ENCODE measurements around the gene LRRC41.
"Not testable (repeated sequence)": the region's sequence is repeated elsewhere in the genome, so short reads cannot be mapped to it uniquely, and the experiment has no call there.

Gene LRRC41

GRCh38 chr1:46284597-46285564, 18.5 kb downstream of the LRRC41 start:
- no peak for DNase-seq

DNA sequence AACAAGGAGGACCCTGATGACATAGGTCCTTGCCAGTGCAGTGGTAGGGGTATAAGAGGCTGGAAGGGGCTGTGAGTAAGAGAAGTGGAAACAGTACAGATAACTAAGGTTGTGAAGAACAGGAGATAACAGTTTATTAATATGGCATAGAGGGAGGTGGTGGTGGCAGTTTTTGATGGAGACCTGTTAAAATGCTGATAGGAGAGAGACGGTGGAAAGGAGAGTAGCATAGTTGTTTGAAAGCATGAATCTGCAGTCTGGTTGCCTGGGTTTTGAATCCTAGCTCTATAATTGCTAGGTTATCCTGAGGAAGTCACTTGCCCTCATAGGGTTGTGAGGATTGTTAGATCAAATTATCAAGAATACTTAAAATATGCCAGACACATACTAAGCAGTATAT, 19.4 kb downstream of the LRRC41 start:
- no peak for DNase-seq

- no peak for DNase-seq
Observed at GRCh38 chr1:46281021-46281420, 22.4 kb downstream of the LRRC41 start.

DNA sequence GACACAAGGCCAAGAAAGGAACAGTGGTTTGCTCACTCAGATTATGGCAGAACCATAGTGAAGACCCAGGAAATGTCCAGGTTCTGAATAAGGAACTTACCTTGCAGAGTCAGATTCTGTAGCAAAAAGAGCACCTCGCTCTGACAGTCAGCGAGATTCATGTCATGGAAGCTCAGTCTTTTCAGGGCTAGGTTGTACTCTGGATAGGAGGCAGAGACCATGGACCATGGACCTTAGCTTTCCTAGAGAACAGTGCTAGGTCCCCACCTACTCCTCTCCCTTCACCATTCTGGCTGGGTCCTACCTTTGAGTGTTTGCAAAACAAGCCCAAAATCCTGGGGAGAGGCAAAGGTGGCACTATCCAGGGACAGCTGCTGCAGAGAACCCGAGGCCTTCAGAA, 23.3 kb downstream of the LRRC41 start:
- no peak for DNase-seq

DNA sequence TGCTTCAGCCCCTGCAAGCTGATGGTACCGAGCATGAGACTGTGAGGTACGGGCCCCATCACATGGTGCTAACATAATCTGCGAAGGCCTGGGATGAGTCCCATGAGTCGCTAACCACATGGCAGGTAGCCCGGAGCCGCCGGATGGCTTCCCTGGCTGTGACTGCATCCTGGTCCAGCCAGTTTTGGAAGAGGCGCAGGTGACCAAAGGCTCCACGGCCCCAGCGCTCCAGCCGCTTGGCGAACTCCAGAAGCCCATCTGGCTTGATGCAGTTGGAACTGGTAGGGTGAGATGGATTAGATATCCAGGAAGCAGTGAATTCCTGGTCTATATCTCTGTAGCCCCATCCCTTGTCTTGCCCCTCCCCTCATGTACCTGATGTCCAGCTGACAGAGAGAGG, 24.6 kb downstream of the LRRC41 start:
- no peak for DNase-seq

DNA sequence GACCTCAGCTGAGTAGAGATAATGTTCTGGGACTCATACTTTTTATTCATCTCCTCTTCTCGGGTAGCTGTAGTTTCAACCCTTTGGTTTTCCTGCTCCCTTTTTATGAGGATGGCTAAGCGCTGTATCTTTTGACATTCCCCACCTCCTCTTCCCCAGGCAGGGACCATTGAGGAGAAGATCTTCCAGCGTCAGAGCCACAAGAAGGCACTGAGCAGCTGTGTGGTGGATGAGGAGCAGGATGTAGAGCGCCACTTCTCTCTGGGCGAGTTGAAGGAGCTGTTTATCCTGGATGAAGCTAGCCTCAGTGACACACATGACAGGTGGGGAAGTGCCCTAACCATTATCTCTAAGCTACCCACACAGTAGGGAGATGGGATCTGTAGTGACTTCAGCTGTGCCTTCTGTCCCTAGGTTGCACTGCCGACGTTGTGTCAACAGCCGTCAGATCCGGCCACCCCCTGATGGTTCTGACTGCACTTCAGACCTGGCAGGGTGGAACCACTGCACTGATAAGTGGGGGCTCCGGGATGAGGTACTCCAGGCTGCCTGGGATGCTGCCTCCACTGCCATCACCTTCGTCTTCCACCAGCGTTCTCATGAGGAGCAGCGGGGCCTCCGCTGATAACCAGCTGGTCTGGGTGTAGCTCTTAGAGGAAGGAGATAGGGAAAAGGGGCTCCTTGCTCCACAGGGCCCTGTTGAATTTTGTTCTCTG, 25.6 kb downstream of the LRRC41 start:
- no peak for DNase-seq

GRCh38 chr1:46275030-46275337, 28.4 kb downstream of the LRRC41 start:
- no peak for DNase-seq

DNA sequence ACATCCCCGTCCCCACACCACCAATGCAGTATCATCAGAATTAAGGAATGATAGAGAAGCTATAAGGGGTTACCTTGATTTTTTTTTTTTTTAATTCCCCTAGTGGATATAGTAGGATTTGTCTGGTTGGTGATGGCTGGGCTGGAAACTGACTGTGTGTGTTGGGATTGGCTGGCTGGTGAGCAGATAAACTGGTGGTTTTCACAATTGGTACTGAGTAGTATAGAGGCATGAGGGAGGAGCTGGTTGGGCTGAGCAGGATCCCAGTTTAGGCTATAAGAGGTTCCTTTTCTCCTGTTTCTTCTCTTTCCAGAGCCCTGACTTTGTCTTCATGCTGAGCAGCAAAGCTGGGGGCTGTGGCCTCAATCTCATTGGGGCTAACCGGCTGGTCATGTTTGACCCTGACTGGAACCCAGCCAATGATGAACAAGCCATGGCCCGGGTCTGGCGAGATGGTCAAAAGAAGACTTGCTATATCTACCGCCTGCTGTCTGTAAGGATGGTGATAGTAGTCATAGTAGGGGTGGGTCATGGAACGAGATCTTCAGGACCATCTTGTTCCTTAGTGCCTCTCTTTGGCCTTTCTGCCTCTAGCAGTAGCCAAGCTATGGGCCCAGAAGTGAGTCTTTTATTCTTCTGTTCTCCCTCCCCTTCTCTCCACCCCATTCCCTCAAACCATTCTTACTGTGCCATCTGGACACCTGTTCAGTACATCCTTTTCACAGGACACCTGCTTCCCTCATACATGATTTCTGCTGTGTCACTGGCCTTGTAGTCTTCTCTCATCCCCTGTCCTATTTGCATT, 29.0 kb downstream of the LRRC41 start:
- DNase-seq, result no peak

- DNase-seq, result no peak
Observed at GRCh38 chr1:46268578-46268977, 34.8 kb downstream of the LRRC41 start.

- no peak for DNase-seq
Observed at GRCh38 chr1:46263146-46263545, 40.3 kb downstream of the LRRC41 start.

GRCh38 chr1:46262508-46262907, 40.9 kb downstream of the LRRC41 start:
- DNase-seq, result no peak

DNA sequence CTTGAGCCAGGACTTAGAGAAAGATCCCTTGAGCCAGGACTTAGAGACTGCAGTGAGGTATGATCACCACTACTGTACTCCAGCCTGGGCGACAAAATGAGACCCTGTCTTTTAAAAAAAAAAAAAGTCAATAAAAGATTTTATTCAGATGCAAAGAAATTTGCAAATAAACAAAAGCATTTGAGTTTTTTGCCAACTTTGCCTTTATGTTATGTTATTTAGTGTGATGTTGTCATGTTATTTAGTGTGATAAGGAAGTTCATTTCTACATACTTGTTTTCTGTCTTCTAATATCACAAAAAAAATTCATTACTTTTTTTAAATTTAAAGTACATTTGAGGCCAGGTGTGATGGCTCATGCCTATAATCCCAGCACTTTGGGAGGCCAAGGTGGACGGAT, 46.9 kb downstream of the LRRC41 start:
- no peak for DNase-seq

DNA sequence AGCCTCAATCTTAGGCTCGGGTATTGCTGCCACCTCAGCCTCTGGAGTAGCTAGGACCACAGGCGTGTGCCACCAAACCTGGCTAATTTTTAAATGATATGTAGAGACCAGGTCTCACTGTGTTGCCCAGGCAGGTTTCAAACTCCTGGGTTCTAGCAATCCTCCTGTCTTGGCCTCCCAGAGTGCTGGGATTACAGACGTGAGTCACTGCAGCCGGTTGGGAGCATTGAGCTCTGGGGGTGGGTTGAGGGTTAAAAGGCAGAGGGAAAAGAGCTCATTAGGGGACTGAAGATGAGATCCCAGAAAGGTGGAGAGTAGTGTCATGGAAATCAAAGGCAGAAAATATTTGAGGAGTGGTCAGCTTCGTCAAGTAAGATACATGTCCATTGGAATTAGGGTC, 48.7 kb downstream of the LRRC41 start:
- no peak for DNase-seq

DNA sequence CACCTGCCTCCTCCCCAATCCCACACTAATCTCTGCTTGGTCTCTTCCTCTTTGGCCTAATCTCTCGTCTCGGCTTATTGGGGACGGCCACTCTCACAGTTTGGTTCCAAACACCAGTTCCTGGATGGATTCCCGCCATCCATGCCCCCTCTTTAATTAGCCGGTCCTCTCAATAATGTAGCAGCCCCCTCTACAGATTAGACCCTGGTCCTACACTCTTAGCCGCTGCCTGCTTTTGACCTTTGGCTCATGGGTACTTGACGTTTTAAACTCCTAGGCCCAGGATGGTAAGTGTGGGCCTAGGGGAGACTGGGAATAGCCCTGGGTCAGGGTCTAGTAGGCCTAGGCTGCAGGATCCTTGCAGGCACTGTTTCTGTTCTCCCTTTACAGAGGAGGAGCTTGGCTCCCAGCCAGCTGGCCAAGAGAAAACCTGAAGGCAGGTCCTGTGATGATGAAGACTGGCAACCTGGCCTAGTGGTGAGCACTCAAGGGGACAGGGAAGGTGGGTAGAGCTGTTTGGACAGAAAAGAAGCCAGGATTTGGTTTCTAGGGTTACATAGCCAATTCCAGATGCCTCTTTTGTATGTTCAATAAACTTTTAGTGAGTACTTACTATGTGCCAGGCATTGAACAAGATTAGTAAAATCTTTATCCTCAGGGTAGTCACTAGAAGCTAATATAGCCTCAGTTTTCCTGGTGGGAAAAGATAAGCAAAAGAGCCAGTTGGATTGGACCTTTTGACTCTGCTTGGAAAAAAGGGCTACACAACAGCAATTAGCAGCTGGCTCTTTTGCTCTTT, 55.1 kb downstream of the LRRC41 start:
- DNase-seq, result peak; percentile 59 to 75

DNA sequence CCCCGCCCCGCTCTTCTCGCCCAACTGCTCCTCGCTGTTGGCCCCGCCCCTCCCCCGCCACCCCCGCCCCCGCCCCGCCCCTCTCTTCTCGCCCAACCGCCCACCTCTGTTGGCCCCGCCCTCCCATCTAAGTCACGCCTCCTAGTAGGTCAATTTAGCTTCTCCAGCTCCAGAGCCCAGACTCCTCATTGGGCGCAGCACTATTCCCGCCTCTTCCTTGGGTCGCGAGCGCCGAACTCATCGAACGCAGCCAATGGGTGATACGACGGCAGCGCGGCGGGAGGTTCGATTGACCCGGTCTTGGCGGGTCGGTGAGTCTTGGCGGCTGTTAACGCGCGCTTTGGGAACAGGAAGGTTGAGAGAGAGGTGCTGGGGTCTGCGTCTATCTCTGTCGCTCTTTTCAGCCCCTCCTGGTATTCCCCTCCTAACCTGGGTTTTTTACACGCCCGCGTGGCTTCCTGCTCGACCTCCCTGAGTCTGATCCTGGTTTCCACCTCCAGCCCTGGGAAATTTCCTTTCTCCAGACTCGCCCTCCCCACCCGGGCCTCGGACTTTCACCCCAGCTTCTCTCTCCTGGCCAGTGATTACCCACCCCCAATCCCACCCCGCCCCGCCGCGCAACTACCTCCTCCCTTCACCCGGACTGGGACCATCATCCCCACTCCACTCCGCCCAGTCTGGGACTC, 55.8 kb downstream of the LRRC41 start, which contains the start of gene RAD54L:
Gene RAD54L, plus strand, starts transcription at position 328 of the 686 bp plus-strand sequence. CDS start 643 bp downstream, outside the sequence.
- peak; percentile 99 for DNase-seq

DNA sequence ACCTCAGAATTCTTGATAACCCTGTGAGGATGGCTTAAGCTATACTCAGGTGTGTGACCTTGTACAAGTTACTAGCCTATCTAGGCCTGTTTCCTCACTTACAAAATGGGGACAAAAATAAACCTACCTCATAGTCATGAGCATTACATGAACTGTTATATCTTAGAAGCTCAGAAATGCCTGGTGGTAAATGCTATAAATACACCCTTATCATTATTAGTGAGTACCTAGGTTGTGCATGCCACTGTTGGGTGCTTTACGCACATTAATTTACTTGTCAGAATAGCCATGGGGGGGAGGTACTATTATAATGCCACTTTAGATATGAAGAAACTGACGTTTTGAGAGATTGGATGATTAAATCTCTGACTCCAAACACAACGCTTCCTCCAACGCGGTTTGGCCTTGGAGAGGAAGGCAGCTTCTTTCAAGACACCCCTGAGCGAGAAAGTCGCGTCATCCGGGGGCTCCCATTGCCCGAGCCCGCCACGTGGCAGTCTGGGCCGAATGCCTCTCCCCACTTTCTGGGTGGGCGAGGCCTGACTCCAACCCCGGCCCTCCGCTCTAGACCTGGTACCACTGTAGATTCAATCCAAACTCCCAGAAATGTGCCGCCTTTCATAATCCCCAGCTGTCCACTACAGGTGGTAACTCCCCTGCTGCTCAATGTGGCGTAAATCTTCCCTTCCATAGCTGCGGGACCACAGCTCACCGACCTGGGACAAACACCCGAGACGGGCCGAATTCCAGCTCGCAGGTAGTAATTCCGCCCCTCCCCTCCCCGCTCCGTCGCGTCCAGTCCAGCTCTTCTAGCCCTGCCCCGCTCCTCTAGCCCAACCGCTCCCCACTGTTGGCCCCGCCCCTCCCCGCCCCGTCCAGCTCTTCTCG, 56.6 kb downstream of the LRRC41 start:
- DNase-seq, result peak in 1 of 2 experiments; percentile 69

DNA sequence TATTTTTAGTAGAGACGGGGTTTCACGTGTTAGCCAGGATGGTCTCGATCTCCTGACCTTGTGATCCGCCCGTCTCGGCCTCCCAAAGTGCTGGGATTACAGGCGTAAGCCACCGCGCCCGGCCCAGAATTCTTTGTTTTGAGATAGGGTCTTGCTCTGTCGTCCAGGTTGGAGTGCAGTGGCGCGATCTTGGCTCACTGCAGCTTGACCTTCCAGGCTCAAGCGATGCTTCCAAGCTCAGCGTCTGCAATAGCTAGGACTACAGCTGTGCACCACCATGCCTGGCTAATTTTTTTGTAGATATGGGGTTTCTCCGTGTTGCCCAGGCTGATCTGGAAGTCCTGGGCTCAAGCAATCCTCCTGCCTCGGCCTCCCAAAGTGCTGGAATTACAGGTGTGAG, 57.3 kb downstream of the LRRC41 start:
- not testable (repeated sequence) for DNase-seq

DNA sequence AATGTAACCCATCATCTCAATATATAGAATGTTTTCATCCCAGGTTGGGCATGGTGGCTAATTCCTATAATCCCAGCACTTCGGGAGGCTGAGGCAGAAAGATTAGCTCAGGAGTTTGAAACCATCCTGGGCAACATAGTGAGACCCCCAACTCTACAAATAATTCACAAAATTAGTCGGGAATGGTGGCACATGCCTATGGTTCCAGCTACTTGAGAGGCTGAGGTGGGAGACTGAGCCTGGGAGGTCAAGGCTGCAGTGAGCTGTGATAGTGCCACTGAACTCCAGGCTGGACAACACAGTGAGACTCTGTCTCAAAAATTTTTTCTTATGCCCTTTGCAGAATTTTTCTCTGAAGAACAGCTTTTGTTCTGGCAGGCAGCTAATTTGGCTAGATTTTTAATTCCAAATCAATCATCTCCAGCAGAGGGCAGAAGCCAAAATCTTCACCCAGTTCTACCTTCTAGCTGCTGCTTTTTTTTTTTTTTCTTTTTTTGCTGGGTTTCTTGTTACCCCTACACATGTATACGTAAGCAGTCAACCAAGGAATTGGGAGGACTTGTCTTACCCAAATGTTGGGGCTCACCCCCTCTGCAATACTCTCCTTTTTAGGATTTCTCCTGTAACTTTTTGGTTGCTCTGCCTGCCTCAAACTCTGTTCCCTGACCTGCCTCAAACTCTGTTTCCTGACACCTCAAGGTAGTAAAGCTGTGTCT, 58.6 kb downstream of the LRRC41 start:
- peak in 1 of 2 experiments; percentile 29 for DNase-seq

DNA sequence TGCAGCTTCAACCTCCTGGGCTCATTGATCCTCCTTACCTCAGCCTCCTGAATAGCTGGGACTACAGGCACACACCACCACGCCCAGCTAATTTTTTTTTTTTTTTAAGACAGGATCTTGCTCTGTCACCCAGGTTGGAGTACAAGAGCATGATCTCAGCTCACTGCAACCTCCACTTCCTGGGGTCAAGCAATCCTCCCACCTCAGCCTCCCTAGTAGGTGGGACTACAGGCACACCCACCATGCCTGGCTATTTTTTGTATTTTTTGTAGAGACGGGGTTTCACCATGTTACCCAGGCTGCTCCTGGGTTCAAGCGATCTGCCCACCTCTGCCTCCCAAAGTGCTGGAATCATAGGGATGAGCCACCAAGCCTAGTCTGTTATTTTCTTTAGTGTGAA, 59.6 kb downstream of the LRRC41 start:
- DNase-seq, result not testable (repeated sequence)

- DNase-seq, result no peak
Observed at GRCh38 chr1:46242918-46243317, 60.5 kb downstream of the LRRC41 start.
